Tibial nerve (tissue), 4 donors: ENCODE data around the gene AMACR.

Experiments used
- EP300 ChIP-seq, 2 donors: sonication (generic); formaldehyde crosslinking; IDR thresholded peaks; one replicate each; pipeline ENCODE4 v1.6.1; 2017; ENCODE audit warnings: antibody characterized with exemption in 2 of 2, mild to moderate bottlenecking in 1 of 2
- TF ChIP-seq, protein P1 (sequence below), 5 experiments: fragments of 200-600 bp in 3 of 5; fragments of 450-650 bp in 2 of 5; sonication (generic) in 3 of 5; IDR thresholded peaks; one replicate each; pipeline ENCODE4 v1.5.1; 2016 to 2019; ENCODE audit warnings: antibody characterized with exemption in 5 of 5, mild to moderate bottlenecking in 3 of 5, moderate library complexity in 2 of 5

DNA sequence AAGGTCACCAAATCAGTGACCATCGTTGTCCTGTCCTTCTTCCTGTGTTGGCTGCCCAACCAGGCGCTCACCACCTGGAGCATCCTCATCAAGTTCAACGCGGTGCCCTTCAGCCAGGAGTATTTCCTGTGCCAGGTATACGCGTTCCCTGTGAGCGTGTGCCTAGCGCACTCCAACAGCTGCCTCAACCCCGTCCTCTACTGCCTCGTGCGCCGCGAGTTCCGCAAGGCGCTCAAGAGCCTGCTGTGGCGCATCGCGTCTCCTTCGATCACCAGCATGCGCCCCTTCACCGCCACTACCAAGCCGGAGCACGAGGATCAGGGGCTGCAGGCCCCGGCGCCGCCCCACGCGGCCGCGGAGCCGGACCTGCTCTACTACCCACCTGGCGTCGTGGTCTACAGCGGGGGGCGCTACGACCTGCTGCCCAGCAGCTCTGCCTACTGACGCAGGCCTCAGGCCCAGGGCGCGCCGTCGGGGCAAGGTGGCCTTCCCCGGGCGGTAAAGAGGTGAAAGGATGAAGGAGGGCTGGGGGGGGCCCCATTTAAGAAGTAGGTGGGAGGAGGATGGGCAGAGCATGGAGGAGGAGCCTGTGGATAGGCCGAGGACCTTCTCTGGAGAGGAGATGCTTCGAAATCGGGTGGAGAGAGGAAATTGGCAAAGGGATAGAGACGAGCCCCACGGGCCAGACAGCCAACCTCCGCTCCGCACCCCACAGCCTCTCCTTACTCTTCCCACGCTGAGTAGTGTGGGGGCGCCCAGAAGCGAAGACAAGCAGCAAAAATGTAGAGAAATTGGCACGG lies 69.9 kb downstream of the AMACR start:
- TF ChIP-seq, protein P1, sequence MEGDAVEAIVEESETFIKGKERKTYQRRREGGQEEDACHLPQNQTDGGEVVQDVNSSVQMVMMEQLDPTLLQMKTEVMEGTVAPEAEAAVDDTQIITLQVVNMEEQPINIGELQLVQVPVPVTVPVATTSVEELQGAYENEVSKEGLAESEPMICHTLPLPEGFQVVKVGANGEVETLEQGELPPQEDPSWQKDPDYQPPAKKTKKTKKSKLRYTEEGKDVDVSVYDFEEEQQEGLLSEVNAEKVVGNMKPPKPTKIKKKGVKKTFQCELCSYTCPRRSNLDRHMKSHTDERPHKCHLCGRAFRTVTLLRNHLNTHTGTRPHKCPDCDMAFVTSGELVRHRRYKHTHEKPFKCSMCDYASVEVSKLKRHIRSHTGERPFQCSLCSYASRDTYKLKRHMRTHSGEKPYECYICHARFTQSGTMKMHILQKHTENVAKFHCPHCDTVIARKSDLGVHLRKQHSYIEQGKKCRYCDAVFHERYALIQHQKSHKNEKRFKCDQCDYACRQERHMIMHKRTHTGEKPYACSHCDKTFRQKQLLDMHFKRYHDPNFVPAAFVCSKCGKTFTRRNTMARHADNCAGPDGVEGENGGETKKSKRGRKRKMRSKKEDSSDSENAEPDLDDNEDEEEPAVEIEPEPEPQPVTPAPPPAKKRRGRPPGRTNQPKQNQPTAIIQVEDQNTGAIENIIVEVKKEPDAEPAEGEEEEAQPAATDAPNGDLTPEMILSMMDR (IDR thresholded peaks at IDR 0.05), result no peak
- no peak for TF ChIP-seq EP300 (IDR thresholded peaks at IDR 0.05)
